ENCODE data around the gene GSAP.
A peak's percentile ranks its signal among the peaks of the same experiment; 100 is the strongest.
"Not testable (repeated sequence)": the region's sequence is repeated elsewhere in the genome, so short reads cannot be mapped to it uniquely, and the experiment has no call there.

GSAP gene

GRCh38 chr7:77415823-77416620, at the start of gene GSAP:
GSAP (minus strand) TSS chr7:77416349; CDS start chr7:77416321, 28 bp downstream.
- DNase-seq (ENCODE audit: low read depth), result peak; percentile 21

GRCh38 chr7:77465256-77465655, 49.1 kb upstream of the GSAP start:
- DNase-seq (ENCODE audit: low read depth), result no peak

- no peak for DNase-seq (ENCODE audit: low read depth)
Observed at GRCh38 chr7:77464589-77464988, 48.4 kb upstream of the GSAP start.

GRCh38 chr7:77463632-77464031, 47.5 kb upstream of the GSAP start:
- peak; percentile 21 for DNase-seq (ENCODE audit: low read depth)

- DNase-seq (ENCODE audit: low read depth), result no peak
Observed at GRCh38 chr7:77461842-77462241, 45.7 kb upstream of the GSAP start.

GRCh38 chr7:77461246-77461645, 45.1 kb upstream of the GSAP start:
- DNase-seq (ENCODE audit: low read depth), result no peak

- DNase-seq (ENCODE audit: low read depth), result no peak
Observed at GRCh38 chr7:77460057-77460486, 43.9 kb upstream of the GSAP start.

- no peak for DNase-seq (ENCODE audit: low read depth)
Observed at GRCh38 chr7:77459311-77459726, 43.2 kb upstream of the GSAP start.

- DNase-seq (ENCODE audit: low read depth), result no peak
Observed at GRCh38 chr7:77458786-77459185, 42.6 kb upstream of the GSAP start.

- DNase-seq (ENCODE audit: low read depth), result no peak
Observed at GRCh38 chr7:77457779-77458178, 41.6 kb upstream of the GSAP start.

GRCh38 chr7:77456696-77457095, 40.5 kb upstream of the GSAP start:
- DNase-seq (ENCODE audit: low read depth), result no peak

- no peak for DNase-seq (ENCODE audit: low read depth)
Observed at GRCh38 chr7:77455321-77455720, 39.2 kb upstream of the GSAP start.

- no peak for DNase-seq (ENCODE audit: low read depth)
Observed at GRCh38 chr7:77454802-77455201, 38.7 kb upstream of the GSAP start.

GRCh38 chr7:77453531-77453930, 37.4 kb upstream of the GSAP start:
- no peak for DNase-seq (ENCODE audit: low read depth)

GRCh38 chr7:77451950-77452349, 35.8 kb upstream of the GSAP start:
- DNase-seq (ENCODE audit: low read depth), result not testable (repeated sequence)

- no peak for DNase-seq (ENCODE audit: low read depth)
Observed at GRCh38 chr7:77450613-77451012, 34.5 kb upstream of the GSAP start.

- DNase-seq (ENCODE audit: low read depth), result no peak
Observed at GRCh38 chr7:77450054-77450453, 33.9 kb upstream of the GSAP start.

GRCh38 chr7:77447616-77448015, 31.5 kb upstream of the GSAP start:
- no peak for DNase-seq (ENCODE audit: low read depth)

- DNase-seq (ENCODE audit: low read depth), result no peak
Observed at GRCh38 chr7:77444123-77444522, 28.0 kb upstream of the GSAP start.

- no peak for DNase-seq (ENCODE audit: low read depth)
Observed at GRCh38 chr7:77443042-77443441, 26.9 kb upstream of the GSAP start.

- DNase-seq (ENCODE audit: low read depth), result no peak
Observed at GRCh38 chr7:77442636-77443035, 26.5 kb upstream of the GSAP start.

GRCh38 chr7:77441046-77441445, 24.9 kb upstream of the GSAP start:
- DNase-seq (ENCODE audit: low read depth), result no peak

GRCh38 chr7:77439572-77439971, 23.4 kb upstream of the GSAP start:
- DNase-seq (ENCODE audit: low read depth), result no peak

- DNase-seq (ENCODE audit: low read depth), result no peak
Observed at GRCh38 chr7:77438131-77438530, 22.0 kb upstream of the GSAP start.

All from activated T-cell treated with anti-CD3 and anti-CD28 coated beads for 48 hours (primary cell).